ENCODE data around the gene GRAP2.

DNA sequence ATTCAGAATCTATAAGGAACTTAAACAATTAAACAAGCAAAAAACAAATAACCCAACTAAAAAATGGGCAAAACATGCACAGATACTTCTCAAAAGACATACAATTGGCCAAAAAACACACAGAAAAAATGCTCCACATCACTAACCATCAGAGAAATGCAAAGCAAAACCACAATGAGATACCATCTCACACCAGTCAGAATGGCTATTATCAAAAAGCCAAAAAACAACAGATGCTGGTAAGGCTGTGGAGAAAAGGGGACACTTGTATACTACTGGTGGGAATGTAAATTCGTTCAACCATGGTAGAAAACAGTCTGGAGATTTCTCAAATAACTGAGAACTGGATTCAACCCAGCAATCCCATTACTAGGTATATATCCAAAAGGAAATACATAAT lies 32.1 kb upstream of the GRAP2 start:
- TF ChIP-seq, protein P1, sequence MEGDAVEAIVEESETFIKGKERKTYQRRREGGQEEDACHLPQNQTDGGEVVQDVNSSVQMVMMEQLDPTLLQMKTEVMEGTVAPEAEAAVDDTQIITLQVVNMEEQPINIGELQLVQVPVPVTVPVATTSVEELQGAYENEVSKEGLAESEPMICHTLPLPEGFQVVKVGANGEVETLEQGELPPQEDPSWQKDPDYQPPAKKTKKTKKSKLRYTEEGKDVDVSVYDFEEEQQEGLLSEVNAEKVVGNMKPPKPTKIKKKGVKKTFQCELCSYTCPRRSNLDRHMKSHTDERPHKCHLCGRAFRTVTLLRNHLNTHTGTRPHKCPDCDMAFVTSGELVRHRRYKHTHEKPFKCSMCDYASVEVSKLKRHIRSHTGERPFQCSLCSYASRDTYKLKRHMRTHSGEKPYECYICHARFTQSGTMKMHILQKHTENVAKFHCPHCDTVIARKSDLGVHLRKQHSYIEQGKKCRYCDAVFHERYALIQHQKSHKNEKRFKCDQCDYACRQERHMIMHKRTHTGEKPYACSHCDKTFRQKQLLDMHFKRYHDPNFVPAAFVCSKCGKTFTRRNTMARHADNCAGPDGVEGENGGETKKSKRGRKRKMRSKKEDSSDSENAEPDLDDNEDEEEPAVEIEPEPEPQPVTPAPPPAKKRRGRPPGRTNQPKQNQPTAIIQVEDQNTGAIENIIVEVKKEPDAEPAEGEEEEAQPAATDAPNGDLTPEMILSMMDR (conservative IDR thresholded peaks at IDR 0.05; ENCODE audit: low read depth in 2 of 2) = no peak
- TF ChIP-seq STAT1 (IDR thresholded peaks at IDR 0.05; ENCODE audit: unreplicated experiment) = no peak
- TF ChIP-seq, protein P2, sequence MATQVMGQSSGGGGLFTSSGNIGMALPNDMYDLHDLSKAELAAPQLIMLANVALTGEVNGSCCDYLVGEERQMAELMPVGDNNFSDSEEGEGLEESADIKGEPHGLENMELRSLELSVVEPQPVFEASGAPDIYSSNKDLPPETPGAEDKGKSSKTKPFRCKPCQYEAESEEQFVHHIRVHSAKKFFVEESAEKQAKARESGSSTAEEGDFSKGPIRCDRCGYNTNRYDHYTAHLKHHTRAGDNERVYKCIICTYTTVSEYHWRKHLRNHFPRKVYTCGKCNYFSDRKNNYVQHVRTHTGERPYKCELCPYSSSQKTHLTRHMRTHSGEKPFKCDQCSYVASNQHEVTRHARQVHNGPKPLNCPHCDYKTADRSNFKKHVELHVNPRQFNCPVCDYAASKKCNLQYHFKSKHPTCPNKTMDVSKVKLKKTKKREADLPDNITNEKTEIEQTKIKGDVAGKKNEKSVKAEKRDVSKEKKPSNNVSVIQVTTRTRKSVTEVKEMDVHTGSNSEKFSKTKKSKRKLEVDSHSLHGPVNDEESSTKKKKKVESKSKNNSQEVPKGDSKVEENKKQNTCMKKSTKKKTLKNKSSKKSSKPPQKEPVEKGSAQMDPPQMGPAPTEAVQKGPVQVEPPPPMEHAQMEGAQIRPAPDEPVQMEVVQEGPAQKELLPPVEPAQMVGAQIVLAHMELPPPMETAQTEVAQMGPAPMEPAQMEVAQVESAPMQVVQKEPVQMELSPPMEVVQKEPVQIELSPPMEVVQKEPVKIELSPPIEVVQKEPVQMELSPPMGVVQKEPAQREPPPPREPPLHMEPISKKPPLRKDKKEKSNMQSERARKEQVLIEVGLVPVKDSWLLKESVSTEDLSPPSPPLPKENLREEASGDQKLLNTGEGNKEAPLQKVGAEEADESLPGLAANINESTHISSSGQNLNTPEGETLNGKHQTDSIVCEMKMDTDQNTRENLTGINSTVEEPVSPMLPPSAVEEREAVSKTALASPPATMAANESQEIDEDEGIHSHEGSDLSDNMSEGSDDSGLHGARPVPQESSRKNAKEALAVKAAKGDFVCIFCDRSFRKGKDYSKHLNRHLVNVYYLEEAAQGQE (IDR thresholded peaks at IDR 0.05; ENCODE audit: unreplicated experiment) = no peak
- TF ChIP-seq ZNF331 (CRISPR knock-in tag; IDR thresholded peaks at IDR 0.05; ENCODE audit: low read depth) = no peak
- no peak for TF ChIP-seq POLR2AphosphoS5 (IDR thresholded peaks at IDR 0.05; ENCODE audit: low read depth)
- TF ChIP-seq EZH2phosphoT487 (IDR thresholded peaks at IDR 0.05; ENCODE audit: unreplicated experiment) = no peak
- TF ChIP-seq NANOG (IDR thresholded peaks at IDR 0.05; ENCODE audit: borderline replicate concordance) = no peak
- no peak for TF ChIP-seq JUNB (IDR thresholded peaks at IDR 0.05; ENCODE audit: unreplicated experiment)
- TF ChIP-seq EZH2 (IDR thresholded peaks at IDR 0.05; ENCODE audit: low read depth, unreplicated experiment) = no peak
